Measurements from ENCODE around the gene ZNF410.
"Not testable (repeated sequence)": the region's sequence is repeated elsewhere in the genome, so short reads cannot be mapped to it uniquely, and the experiment has no call there.

The ZNF410 gene

DNA sequence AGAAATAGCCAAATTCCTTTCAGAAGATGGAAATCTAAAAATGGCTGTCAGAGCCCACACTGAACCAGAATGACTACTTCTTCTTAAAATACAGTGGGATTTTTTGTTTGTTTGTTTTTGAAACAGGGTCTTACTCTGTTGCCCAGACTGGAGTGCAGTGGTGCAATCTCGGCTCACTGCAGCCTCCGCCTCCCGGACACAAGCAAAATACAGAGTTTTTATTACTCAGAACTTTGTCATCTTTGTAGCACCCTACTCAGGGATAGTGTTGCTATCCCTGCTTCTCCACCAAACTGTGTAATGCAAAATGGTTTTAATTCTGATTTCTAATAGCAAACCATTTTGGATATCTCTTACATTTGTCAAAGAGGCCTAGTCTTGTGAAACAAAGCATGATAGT, 16.4 kb downstream of the ZNF410 start:
- DNase-seq (ENCODE audit: low read depth): peak; percentile 36
- no peak overlapping the region for H3K4me3 ChIP-seq (ENCODE audit: low read depth, low read length)
- TF ChIP-seq CTCF (conservative IDR thresholded peaks at IDR 0.05; ENCODE audit: low read depth, low read length): no peak

- DNase-seq (ENCODE audit: low read depth): no peak
- TF ChIP-seq CTCF (conservative IDR thresholded peaks at IDR 0.05; ENCODE audit: low read depth, low read length): no peak
- H3K4me3 ChIP-seq (ENCODE audit: low read depth, low read length): no peak overlapping the region
Measured at GRCh38 chr14:73909681-73910080, 23.0 kb downstream of the ZNF410 start.

- no peak for TF ChIP-seq CTCF (conservative IDR thresholded peaks at IDR 0.05; ENCODE audit: low read depth, low read length)
- no peak overlapping the region for H3K4me3 ChIP-seq (ENCODE audit: low read depth, low read length)
- peak; percentile 77 for DNase-seq (ENCODE audit: low read depth)
Measured at GRCh38 chr14:73913256-73913655, 26.6 kb downstream of the ZNF410 start.

DNA sequence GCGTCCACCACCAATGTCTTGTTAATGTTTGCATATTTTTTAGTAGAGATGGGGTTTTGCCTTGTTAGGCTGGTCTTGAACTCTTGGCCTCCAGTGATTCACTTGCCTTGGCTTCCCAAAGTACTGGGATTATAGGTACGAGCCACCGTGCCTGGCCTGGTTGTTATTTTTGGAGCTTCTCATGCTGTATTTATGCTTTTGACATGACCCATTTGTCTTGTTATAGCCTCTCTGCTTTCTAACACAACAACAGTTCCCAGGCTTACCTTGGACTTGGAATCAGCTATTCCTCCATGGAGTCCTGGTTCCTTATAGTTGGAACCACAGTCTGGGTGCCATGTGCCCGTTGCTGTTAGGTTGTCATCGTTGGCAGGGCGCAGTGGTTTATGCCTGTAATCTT, 29.7 kb downstream of the ZNF410 start:
- no peak for DNase-seq (ENCODE audit: low read depth)
- TF ChIP-seq CTCF (conservative IDR thresholded peaks at IDR 0.05; ENCODE audit: low read depth, low read length): no peak
- H3K4me3 ChIP-seq (ENCODE audit: low read depth, low read length): no peak overlapping the region

- DNase-seq (ENCODE audit: low read depth); H3K4me3 ChIP-seq (ENCODE audit: low read depth, low read length): not testable (repeated sequence)
Measured at GRCh38 chr14:73919457-73919856, 32.8 kb downstream of the ZNF410 start.

GRCh38 chr14:73924337-73924736, 37.7 kb downstream of the ZNF410 start:
- H3K4me3 ChIP-seq (ENCODE audit: low read depth, low read length): no peak overlapping the region
- DNase-seq (ENCODE audit: low read depth): no peak
- TF ChIP-seq CTCF (conservative IDR thresholded peaks at IDR 0.05; ENCODE audit: low read depth, low read length): no peak

DNA sequence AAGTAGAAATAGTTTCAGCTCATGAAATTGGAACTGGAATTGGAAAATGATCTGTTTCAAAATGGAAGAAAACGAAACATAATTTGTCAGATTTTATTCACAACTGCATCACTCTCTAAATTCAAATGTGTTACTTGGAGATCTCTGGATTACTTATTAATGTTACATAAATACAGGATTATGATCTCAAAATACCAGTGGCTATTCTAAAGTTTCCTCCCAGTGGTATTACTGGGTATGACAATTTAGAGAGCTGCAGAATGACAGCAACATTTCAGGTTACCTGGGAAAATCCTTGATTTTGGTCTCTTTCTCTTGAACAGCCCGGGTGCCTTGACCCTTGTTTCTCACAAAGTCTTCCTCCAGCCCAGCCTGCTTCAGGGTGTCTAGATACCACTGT, 49.0 kb downstream of the ZNF410 start:
- peak; percentile 48 for TF ChIP-seq CTCF (conservative IDR thresholded peaks at IDR 0.05; ENCODE audit: low read depth, low read length)
- no peak overlapping the region for H3K4me3 ChIP-seq (ENCODE audit: low read depth, low read length)
- peak; percentile 45 for DNase-seq (ENCODE audit: low read depth)

DNA sequence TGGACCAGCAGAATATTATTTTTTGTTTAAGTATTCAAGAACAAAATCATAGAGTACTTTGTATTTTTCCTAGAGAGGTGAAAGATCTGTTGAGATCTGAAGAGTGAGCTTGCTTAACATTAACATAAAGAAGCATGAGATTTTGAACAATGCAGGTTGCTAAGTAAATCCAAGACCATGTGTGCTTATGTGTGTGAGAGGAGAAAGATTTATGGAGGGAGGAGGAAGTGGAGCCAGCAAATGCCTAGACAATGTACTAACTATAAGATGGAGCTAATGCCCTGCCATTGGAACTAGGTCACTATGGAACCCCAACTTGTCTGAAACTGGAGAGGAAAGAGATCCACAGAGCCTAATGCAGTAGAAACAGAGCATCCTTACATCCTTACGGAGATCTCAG, 49.9 kb downstream of the ZNF410 start:
- no peak for DNase-seq (ENCODE audit: low read depth)
- H3K4me3 ChIP-seq (ENCODE audit: low read depth, low read length): no peak overlapping the region
- TF ChIP-seq CTCF (conservative IDR thresholded peaks at IDR 0.05; ENCODE audit: low read depth, low read length): no peak

Measured in choroid plexus epithelial cell (primary cell).